Thyroid gland (tissue), 4 donors: Measurements from ENCODE around the gene PSMA8.

Experiments used
- CTCF ChIP-seq, 6 experiments: fragments of 200-600 bp in 3 of 6; fragments of 450-650 bp in 3 of 6; sonication (generic) in 3 of 6; IDR thresholded peaks; one replicate each; pipeline ENCODE4 v1.5.1; 2016 to 2019; ENCODE audit warnings: antibody characterized with exemption in 6 of 6, mild to moderate bottlenecking in 2 of 6, inconsistent platforms in 1 of 6, moderate library complexity in 1 of 6
- POLR2A ChIP-seq, 2 donors: fragments of 450-650 bp; IDR thresholded peaks; one replicate each; pipeline ENCODE4 v1.6.1; 2017; ENCODE audit warnings: antibody characterized with exemption in 2 of 2, mild to moderate bottlenecking in 2 of 2, moderate library complexity in 1 of 2

GRCh38 chr18:26088487-26088886 lies 45.2 kb upstream of the PSMA8 start:
- no peak for TF ChIP-seq CTCF (IDR thresholded peaks at IDR 0.05)
- no peak for TF ChIP-seq POLR2A (IDR thresholded peaks at IDR 0.05)
